ENCODE data around the gene CLN3. TPM values are rescaled to one million over a fixed set of nuclear protein-coding genes. Genes with fewer than 3 reads are reported as not detected.

The CLN3 gene
- total and polyA plus RNA-seq, 9 of the 15 experiments (the other 6 are each of a cell fraction or from before 2014, with no cell fraction given): 2.5 to 27.1 (median 11.6) TPM

DNA sequence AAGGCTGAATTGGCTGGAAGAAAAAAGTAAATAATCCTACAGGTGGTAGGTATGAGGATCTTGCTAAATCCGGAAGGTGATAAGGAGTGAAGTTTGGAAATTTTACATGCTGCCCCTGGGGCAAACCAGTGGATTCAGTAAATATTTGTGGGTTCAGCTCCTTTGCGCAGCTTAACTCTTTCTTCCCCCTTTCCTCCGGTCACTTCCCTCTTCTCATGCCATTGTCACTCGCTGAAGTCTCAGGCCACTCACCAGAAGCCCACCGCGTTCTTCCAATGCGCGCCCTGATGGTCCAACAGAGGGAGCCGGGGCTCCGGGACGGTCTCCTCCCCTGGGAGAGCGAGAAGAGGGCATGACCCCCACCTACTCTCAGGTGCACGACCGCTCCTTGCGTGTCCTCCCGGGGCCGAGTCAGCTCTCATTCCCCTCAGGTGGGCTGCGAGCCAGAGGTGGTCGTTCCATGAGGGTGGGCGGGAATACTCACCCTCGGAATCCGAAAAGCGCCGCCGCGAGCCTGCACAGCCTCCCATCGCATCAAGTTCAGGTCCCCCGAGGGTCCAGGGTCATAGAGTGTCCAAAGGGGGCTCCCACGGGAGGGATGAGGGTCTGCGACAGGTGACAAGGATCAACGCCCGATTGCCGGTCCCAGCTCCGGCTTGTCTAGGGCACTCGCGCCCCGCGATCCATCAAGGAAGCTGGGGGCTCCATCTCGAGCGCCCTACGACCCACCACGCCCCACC is 474 bp downstream of the CLN3 start (continued):
- TF ChIP-seq NR4A1 (CRISPR knock-in tag; IDR thresholded peaks at IDR 0.05) (no peak), NR4A1 (tag; IDR thresholded peaks at IDR 0.05) (no peak), XRCC5 (IDR thresholded peaks at IDR 0.05; ENCODE audit: low read depth, low read length) (no peak), NR2C1 (IDR thresholded peaks at IDR 0.05) (peak; percentile 64), NR2C1 (tag; IDR thresholded peaks at IDR 0.05) (peak; percentile 72), TAF9B (IDR thresholded peaks at IDR 0.05; ENCODE audit: partially characterized antibody) (no peak), ATF1 (CRISPR knock-in tag; IDR thresholded peaks at IDR 0.05) (no peak), ATF1 (tag; IDR thresholded peaks at IDR 0.05) (no peak), MXI1 (IDR thresholded peaks at IDR 0.05; ENCODE audit: low read depth, low read length) (0 out of 2 replicates have a peak, but pooled peaks have one; percentile 30), U2AF1 (optimal IDR thresholded peaks at IDR 0.05; ENCODE audit: low read depth, low read length) (no peak), SAP30 (IDR thresholded peaks at IDR 0.05; ENCODE audit: borderline replicate concordance, insufficient read depth, low read depth, low read length, poor library complexity, severe bottlenecking) (peak; percentile 49), ZBTB7A (IDR thresholded peaks at IDR 0.05; ENCODE audit: borderline replicate concordance, control insufficient read depth, low read depth, low read length) (peak; percentile 97), ZNF408 (CRISPR knock-in tag; IDR thresholded peaks at IDR 0.05; ENCODE audit: low read depth) (no peak), IFI16 (CRISPR knock-in tag; IDR thresholded peaks at IDR 0.05) (no peak), HNRNPH1 (optimal IDR thresholded peaks at IDR 0.05; ENCODE audit: low read depth, low read length) (no peak), SIRT6 (IDR thresholded peaks at IDR 0.05; ENCODE audit: low read depth, low read length) (no peak), ZNF263 (CRISPR knock-in tag; IDR thresholded peaks at IDR 0.05; ENCODE audit: borderline replicate concordance) (0 out of 2 replicates have a peak, but pooled peaks have one; percentile 14), MCM7 (IDR thresholded peaks at IDR 0.05) (no peak), MYNN (IDR thresholded peaks at IDR 0.05) (0 out of 2 replicates have a peak, but pooled peaks have one; percentile 31), MYNN (CRISPR knock-in tag; IDR thresholded peaks at IDR 0.05) (no peak), ZNF324 (CRISPR knock-in tag; IDR thresholded peaks at IDR 0.05) (no peak), HIVEP1 (CRISPR knock-in tag; IDR thresholded peaks at IDR 0.05) (no peak), TBL1XR1 (IDR thresholded peaks at IDR 0.05; ENCODE audit: low read length in 2 of 2) (no peak), ZNF239 (CRISPR knock-in tag; IDR thresholded peaks at IDR 0.05) (no peak)
- TF ChIP-seq, protein P1, sequence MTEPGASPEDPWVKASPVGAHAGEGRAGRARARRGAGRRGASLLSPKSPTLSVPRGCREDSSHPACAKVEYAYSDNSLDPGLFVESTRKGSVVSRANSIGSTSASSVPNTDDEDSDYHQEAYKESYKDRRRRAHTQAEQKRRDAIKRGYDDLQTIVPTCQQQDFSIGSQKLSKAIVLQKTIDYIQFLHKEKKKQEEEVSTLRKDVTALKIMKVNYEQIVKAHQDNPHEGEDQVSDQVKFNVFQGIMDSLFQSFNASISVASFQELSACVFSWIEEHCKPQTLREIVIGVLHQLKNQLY (CRISPR knock-in tag; conservative IDR thresholded peaks at IDR 0.05): no peak
